CD4-positive, alpha-beta memory T cell (primary cell): ENCODE results near the gene TIMM23. TPM values are rescaled to one million over a fixed set of nuclear protein-coding genes. Genes with fewer than 3 reads are reported as not detected.
A peak's percentile ranks its signal among the peaks of the same experiment; 100 is the strongest.
"Not testable (repeated sequence)": the region's sequence is repeated elsewhere in the genome, so short reads cannot be mapped to it uniquely, and the experiment has no call there.

Source experiments
- CTCF ChIA-PET: fragments of 350-600 bp; sonication (Branson Sonifier 250); formaldehyde crosslinking; loops from one replicate; lab custom pipeline; 2021; ENCODE audit warnings: inconsistent platforms; ENCODE audit not compliant: partially characterized antibody; lab: Charles Lee
- POLR2A ChIA-PET: fragments of 350-600 bp; sonication (Branson Sonifier 250); formaldehyde crosslinking; loops from one replicate; lab custom pipeline; 2021; ENCODE audit not compliant: partially characterized antibody; lab: Charles Lee
- DNase-seq, 5 donors: peaks; one replicate each; pipeline versions ENCODE4 v3.0.0 to v3.0.0-alpha.2; 2020 to 2022; ENCODE audit warnings: mixed read lengths in 1 of 5
- H3K27ac ChIP-seq: one replicate; pipeline ENCODE4 v1.7.0; 2013; ENCODE audit warnings: low read depth, low read length
- H3K27me3 ChIP-seq: 2 replicates; pipeline ENCODE4 v1.7.0; 2013; ENCODE audit warnings: mild to moderate bottlenecking, low read length, moderate library complexity; ENCODE audit not compliant: insufficient read depth
- H3K36me3 ChIP-seq: 2 replicates; pipeline ENCODE4 v1.7.0; 2013; ENCODE audit warnings: mild to moderate bottlenecking, low read length, moderate library complexity; ENCODE audit not compliant: insufficient read depth
- H3K4me1 ChIP-seq: 2 replicates; pipeline ENCODE4 v1.7.0; 2013; ENCODE audit warnings: mild to moderate bottlenecking, low read length, moderate library complexity; ENCODE audit not compliant: insufficient read depth
- H3K4me3 ChIP-seq, 2 donors: one replicate each; pipeline ENCODE4 v1.7.0; 2013; ENCODE audit warnings: low read length in 2 of 2, mild to moderate bottlenecking in 1 of 2
- H3K9me3 ChIP-seq, 2 donors: one replicate each; pipeline ENCODE4 v1.7.0; 2013; ENCODE audit warnings: low read length in 2 of 2, control low read depth in 1 of 2; ENCODE audit not compliant: control insufficient read depth in 1 of 2
- H3K27ac Mint-ChIP-seq, 7 donors: one replicate each; pipeline ENCODE4 v1.8.0; 2020 to 2021; ENCODE audit warnings: mixed read lengths in 7 of 7, mild to moderate bottlenecking in 6 of 7, inconsistent platforms in 3 of 7, moderate library complexity in 3 of 7
- H3K27me3 Mint-ChIP-seq, 2 donors: one replicate each; pipeline ENCODE4 v1.8.0; 2020 to 2021; ENCODE audit warnings: mixed read lengths in 2 of 2
- H3K36me3 Mint-ChIP-seq, 2 donors: one replicate each; pipeline ENCODE4 v1.8.0; 2020 to 2021; ENCODE audit warnings: mixed read lengths in 2 of 2, inconsistent platforms in 1 of 2, mild to moderate bottlenecking in 1 of 2
- H3K4me1 Mint-ChIP-seq, 4 donors: one replicate each; pipeline ENCODE4 v1.8.0; 2020 to 2021; ENCODE audit warnings: mixed read lengths in 4 of 4, mild to moderate bottlenecking in 1 of 4
- H3K4me3 Mint-ChIP-seq, 8 donors: one replicate each; pipeline ENCODE4 v1.8.0; 2020 to 2021; ENCODE audit warnings: mixed read lengths in 8 of 8, mild to moderate bottlenecking in 7 of 8, moderate library complexity in 6 of 8, inconsistent platforms in 3 of 8
- H3K9me3 Mint-ChIP-seq, 8 donors: one replicate each; pipeline ENCODE4 v1.8.0; 2020 to 2021; ENCODE audit warnings: mixed read lengths in 8 of 8, mild to moderate bottlenecking in 5 of 8, inconsistent platforms in 3 of 8, moderate library complexity in 1 of 8
- intact Hi-C: fragments of 100-400 bp; cut with micrococcal nuclease; formaldehyde crosslinking; loops from one replicate; pipeline ENCODE4 v1.15.1; 2023
- polyA plus RNA-seq, 2 donors: library from polyadenylated mRNA; unstranded; fragments of 300-500 nt; fragmentation: Illumina TruSeq; gene quantifications; one replicate each; pipeline ENCODE4 v1.2.3, GENCODE V29; 2021
- total RNA-seq, 2 experiments: library from RNA; stranded (reverse); gene quantifications; one replicate each; pipeline ENCODE4 v1.2.3, GENCODE V29; 2021

The TIMM23 gene
- total and polyA plus RNA-seq, 4 experiments from 2014 or later = 25.0 to 66.6 (median 44.1) TPM

DNA sequence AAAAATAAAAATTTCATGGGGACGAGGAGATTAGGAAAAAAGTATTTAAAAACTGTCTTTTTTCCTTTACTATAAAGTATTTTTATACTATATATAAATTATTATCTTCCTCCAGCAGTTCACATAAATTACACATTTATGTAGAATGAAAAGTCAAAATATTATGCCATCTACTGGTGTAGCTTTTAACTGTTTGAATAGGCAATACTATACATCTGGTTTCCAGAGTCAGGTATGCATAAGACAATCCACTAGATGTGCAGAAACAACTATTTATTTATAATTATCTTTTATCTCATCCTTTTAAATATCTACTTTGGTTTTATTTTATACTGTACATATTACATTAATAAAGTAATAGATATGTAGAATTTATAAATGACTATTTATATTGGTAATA, 24.9 kb upstream of the TIMM23 start:
- DNase-seq, POLR2A ChIA-PET, H3K27ac Mint-ChIP-seq, H3K27ac ChIP-seq, H3K27me3 ChIP-seq, intact Hi-C loops, H3K27me3 Mint-ChIP-seq, CTCF ChIA-PET, H3K4me3 ChIP-seq, H3K4me1 Mint-ChIP-seq, H3K36me3 ChIP-seq, H3K4me3 Mint-ChIP-seq, H3K9me3 ChIP-seq, H3K4me1 ChIP-seq, H3K9me3 Mint-ChIP-seq: not testable (repeated sequence)
- peaks cover 0 to 22% of the 10 kb centered on the region in 2 donors for H3K36me3 Mint-ChIP-seq

DNA sequence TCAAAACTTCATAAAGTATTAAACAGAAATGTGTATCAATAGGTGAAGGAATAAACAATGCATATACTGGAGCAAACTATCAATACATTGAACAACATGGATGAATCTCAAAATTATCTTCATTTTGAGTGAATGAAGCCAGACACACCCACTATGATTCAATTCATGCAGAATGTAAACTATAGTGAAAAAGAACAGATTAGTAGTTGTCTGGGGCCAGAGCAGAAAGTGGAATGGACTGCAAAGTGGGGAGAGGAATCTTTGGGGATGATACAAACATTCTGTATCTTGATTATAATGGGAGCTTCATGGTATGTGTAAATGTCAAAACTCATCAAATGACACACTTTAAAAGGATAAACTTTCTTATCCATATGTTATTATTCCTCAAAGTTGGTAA, 23.5 kb upstream of the TIMM23 start:
- H3K27ac ChIP-seq, H3K9me3 ChIP-seq, H3K9me3 Mint-ChIP-seq, H3K4me1 Mint-ChIP-seq, H3K4me3 Mint-ChIP-seq, DNase-seq, H3K4me1 ChIP-seq, H3K27me3 Mint-ChIP-seq, H3K36me3 ChIP-seq, intact Hi-C loops, POLR2A ChIA-PET, H3K27ac Mint-ChIP-seq, CTCF ChIA-PET, H3K27me3 ChIP-seq, H3K4me3 ChIP-seq: not testable (repeated sequence)
- H3K36me3 Mint-ChIP-seq = peaks cover 0 to 26% of the 10 kb centered on the region in 2 donors

DNA sequence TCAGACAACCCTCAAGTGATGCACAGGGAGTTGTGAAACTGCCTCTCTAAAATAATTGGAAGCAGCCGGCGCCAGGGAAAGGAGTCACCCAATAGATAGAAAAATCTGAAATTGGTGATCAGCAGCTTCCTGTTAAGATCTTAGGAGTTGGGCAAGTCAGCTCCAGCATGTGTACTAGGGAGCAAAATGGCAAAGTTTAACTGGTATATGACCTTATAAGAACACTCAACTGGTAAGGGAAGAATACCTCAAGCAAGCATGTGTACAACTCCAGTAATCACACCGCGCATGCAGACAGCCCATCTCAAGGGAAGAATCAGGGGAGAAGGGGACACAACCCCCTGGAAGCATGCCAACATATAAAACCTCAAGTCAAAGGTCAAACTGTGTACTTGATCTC, 17.9 kb upstream of the TIMM23 start:
- intact Hi-C loops, H3K9me3 Mint-ChIP-seq, H3K4me1 ChIP-seq, DNase-seq, H3K4me3 ChIP-seq, H3K9me3 ChIP-seq, H3K27ac Mint-ChIP-seq, H3K4me3 Mint-ChIP-seq, H3K36me3 ChIP-seq, H3K27me3 ChIP-seq, H3K4me1 Mint-ChIP-seq, H3K27me3 Mint-ChIP-seq, POLR2A ChIA-PET, CTCF ChIA-PET, H3K27ac ChIP-seq: not testable (repeated sequence)
- H3K36me3 Mint-ChIP-seq = peaks cover 3 to 14% of the 10 kb centered on the region in 2 donors

DNA sequence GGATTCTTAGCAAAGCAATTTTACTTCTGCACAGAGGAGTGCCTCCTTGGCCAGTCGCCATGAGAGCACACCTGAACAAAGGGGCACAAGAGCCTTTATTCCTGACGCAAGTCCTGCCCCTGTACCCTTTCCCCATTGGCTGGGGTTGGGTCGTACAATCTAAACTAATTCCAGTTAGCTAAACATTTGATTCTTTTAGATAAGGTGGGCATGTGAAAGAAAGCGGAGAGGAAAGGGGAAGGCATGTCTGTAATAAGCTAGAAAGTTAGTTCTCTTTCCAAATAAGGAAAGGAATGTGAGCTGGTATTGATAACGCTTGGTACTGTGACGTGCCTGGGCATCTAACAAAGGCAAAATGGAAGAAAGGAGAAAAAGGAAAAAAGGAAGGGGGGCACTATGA, 15.7 kb upstream of the TIMM23 start:
- H3K4me3 ChIP-seq, H3K4me1 Mint-ChIP-seq, H3K9me3 ChIP-seq, H3K9me3 Mint-ChIP-seq, intact Hi-C loops, H3K27me3 Mint-ChIP-seq, DNase-seq, H3K4me3 Mint-ChIP-seq, CTCF ChIA-PET, H3K27ac ChIP-seq, POLR2A ChIA-PET, H3K4me1 ChIP-seq, H3K36me3 ChIP-seq, H3K27ac Mint-ChIP-seq, H3K27me3 ChIP-seq: not testable (repeated sequence)
- peaks cover 3 to 12% of the 10 kb centered on the region in 2 donors for H3K36me3 Mint-ChIP-seq

DNA sequence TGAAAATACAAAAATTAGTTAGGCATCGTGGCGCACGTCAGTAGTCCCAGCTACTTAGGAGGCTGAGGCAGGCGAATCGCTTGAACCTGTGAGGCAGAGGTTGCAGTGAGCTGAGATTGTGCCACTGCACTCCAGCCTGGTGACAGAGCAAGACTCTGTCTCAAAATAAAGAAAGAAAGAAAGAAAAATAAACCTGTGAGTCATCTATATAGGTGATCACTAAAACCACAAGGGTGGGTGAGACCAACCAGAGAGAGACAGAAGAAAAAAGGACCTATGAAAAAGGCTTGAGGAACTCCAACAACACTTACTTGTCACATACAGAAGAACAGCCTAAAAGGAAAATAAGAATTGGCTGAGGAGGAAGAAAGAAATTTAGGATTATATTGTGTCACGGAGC, 14.4 kb upstream of the TIMM23 start:
- CTCF ChIA-PET, H3K4me1 Mint-ChIP-seq, POLR2A ChIA-PET, DNase-seq, H3K4me1 ChIP-seq, H3K4me3 Mint-ChIP-seq, intact Hi-C loops, H3K27ac ChIP-seq, H3K9me3 Mint-ChIP-seq, H3K27me3 ChIP-seq, H3K36me3 ChIP-seq, H3K27ac Mint-ChIP-seq, H3K9me3 ChIP-seq, H3K27me3 Mint-ChIP-seq, H3K4me3 ChIP-seq: not testable (repeated sequence)
- peaks cover 3 to 17% of the 10 kb centered on the region in 2 donors for H3K36me3 Mint-ChIP-seq

DNA sequence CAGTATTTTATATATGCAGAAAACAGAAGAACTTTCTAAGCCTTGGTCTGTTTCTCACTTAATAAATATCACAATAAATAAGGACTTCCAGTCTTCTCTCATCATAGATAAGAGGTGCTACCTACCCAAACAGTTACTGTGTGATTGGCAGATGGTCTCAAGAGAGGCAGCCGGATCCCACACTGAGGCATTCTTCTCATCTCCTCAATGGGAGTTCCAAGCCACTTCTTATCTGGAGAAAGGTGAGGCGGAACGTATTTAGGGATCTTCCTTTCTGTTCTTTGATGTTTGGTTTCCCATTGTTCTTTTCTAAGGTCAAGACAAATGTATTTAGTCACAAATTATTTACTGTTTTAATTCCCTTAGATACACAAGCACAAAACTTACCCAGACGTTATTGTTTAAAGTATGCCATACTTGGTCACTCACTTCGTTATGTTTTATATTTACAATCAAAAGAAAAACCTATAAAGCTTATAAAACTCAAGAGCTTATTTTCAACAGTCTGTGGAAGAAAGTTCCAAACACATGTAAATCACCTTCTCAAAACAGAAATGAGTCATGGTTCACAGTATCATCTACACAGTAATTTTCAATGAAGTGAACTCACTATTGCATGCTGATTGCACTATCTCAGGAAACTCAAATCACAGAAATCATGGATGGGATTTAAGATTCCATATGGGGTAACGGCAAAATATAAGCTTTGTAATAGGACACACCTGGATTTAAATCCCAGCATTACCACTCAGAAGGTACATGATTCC, 9.4 kb upstream of the TIMM23 start:
- H3K4me3 Mint-ChIP-seq, POLR2A ChIA-PET, H3K27me3 ChIP-seq, DNase-seq, intact Hi-C loops, H3K4me1 ChIP-seq, H3K27ac ChIP-seq, H3K4me3 ChIP-seq, H3K9me3 ChIP-seq, CTCF ChIA-PET, H3K9me3 Mint-ChIP-seq, H3K4me1 Mint-ChIP-seq, H3K27ac Mint-ChIP-seq, H3K27me3 Mint-ChIP-seq, H3K36me3 ChIP-seq: not testable (repeated sequence)
- peaks cover 6 to 12% of the 10 kb centered on the region in 2 donors for H3K36me3 Mint-ChIP-seq

DNA sequence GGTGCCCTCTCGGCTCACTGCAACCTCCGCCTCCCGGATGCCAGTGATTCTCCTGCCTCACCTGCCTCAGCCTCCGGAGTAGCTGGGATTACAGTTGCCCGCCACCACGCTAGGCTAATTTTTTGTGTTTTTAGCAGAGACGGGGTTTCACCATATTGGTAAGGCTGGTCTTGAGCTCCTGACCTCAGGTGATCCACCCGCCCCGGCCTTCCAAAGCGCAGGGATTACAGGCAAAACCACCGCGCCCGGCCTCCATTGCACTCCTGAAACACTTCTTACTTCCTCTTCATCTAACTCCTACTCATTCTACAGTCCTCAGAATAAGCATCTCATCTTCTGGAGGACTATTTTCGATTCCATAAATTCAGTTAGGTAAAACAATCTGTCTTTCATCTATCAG, 1.3 kb upstream of the TIMM23 start:
- intact Hi-C loops, H3K27ac ChIP-seq, H3K9me3 ChIP-seq, DNase-seq, H3K4me3 ChIP-seq, H3K27me3 ChIP-seq, CTCF ChIA-PET, POLR2A ChIA-PET, H3K36me3 ChIP-seq, H3K27me3 Mint-ChIP-seq, H3K9me3 Mint-ChIP-seq: not testable (repeated sequence)
- H3K4me1 ChIP-seq = peaks cover 24% of the 10 kb centered on the region
- H3K4me1 Mint-ChIP-seq = peaks cover 21 to 65% (median 40%) of the 10 kb centered on the region in 4 donors
- H3K4me3 Mint-ChIP-seq = peak overlapping the region in 7 of 8 donors; percentile 98 to 100 (median 99)
- H3K27ac Mint-ChIP-seq = peak overlapping the region in 3 of 7 donors; percentile 55 to 94 (median 93)
- peaks cover 4 to 22% of the 10 kb centered on the region in 2 donors for H3K36me3 Mint-ChIP-seq
